Ascending aorta (tissue), 2 donors: Measurements from ENCODE around the gene ZBTB7A. TPM values are rescaled to one million over a fixed set of nuclear protein-coding genes. Genes with fewer than 3 reads are reported as not detected.

Source experiments
- DNase-seq, 2 donors: peaks; one replicate each; pipeline ENCODE4 v3.0.0-alpha.2; 2019; ENCODE audit warnings: low spot score in 2 of 2
- H3K27ac ChIP-seq, 2 donors: fragments of 200-600 bp; sonication (generic); one replicate each; pipeline ENCODE4 v1.5.1; 2016 to 2017; ENCODE audit warnings: mild to moderate bottlenecking in 1 of 2
- H3K27me3 ChIP-seq: fragments of 200-600 bp; sonication (generic); one replicate; pipeline ENCODE4 v1.5.1; 2017
- H3K36me3 ChIP-seq, 2 donors: fragments of 200-600 bp; sonication (generic); one replicate each; pipeline ENCODE4 v1.5.1; 2016
- H3K4me1 ChIP-seq, 2 donors: fragments of 200-600 bp; sonication (generic); one replicate each; pipeline ENCODE4 v1.5.1; 2016 to 2017; ENCODE audit warnings: mild to moderate bottlenecking in 1 of 2
- H3K4me3 ChIP-seq, 2 donors: fragments of 200-600 bp; sonication (generic); one replicate each; pipeline ENCODE4 v1.5.1; 2016 to 2017; ENCODE audit warnings: mild to moderate bottlenecking in 1 of 2
- H3K9me3 ChIP-seq, 2 donors: fragments of 200-600 bp; sonication (generic); one replicate each; pipeline ENCODE4 v1.5.1; 2016
- CTCF ChIP-seq, 3 experiments: fragments of 200-600 bp in 2 of 3; fragments of 450-650 bp in 1 of 3; sonication (generic) in 2 of 3; IDR thresholded peaks; one replicate each; pipeline ENCODE4 v1.5.1; 2016 to 2019; ENCODE audit warnings: antibody characterized with exemption in 3 of 3, mild to moderate bottlenecking in 1 of 3, moderate library complexity in 1 of 3
- intact Hi-C: fragments of 100-400 bp; cut with DNase I; formaldehyde crosslinking; loops from one replicate; pipeline ENCODE4 v1.15.1; 2023
- total RNA-seq: library from RNA; depleted of rRNA; stranded (reverse); fragments of >200 nt; gene quantifications from one replicate; pipeline ENCODE4 v1.1.0, GENCODE V29; 2016

Gene ZBTB7A
- total RNA-seq, 1 donor from 2014 or later, result 76.4 TPM

GRCh38 chr19:4080473-4080872, 13.8 kb upstream of the ZBTB7A start:
- TF ChIP-seq CTCF (IDR thresholded peaks at IDR 0.05), result no peak
- Histone ChIP-seq H3K4me3 (no peak overlapping the region), H3K4me1 (peaks cover 0 to 9% of the 10 kb centered on the region in 2 donors), H3K27ac (no peak overlapping the region), H3K27me3 (no peaks in the 10 kb centered on the region), H3K9me3 (no peaks in the 10 kb centered on the region), H3K36me3 (no peaks in the 10 kb centered on the region)
- intact Hi-C loops, result no loop called here
- no peak for DNase-seq

- no peak for DNase-seq
- Histone ChIP-seq H3K27me3 (no peaks in the 10 kb centered on the region), H3K4me1 (peaks cover 0 to 9% of the 10 kb centered on the region in 2 donors), H3K36me3 (no peaks in the 10 kb centered on the region), H3K27ac (peak overlapping the region; percentile 29 to 31), H3K4me3 (peak overlapping the region; percentile 68 to 69), H3K9me3 (no peaks in the 10 kb centered on the region)
- intact Hi-C loops, result no loop called here
- no peak for TF ChIP-seq CTCF (IDR thresholded peaks at IDR 0.05)
Measured at GRCh38 chr19:4077800-4078684, 11.3 kb upstream of the ZBTB7A start.

- H3K9me3 ChIP-seq, result no peaks in the 10 kb centered on the region
- no peaks in the 10 kb centered on the region for H3K36me3 ChIP-seq
- H3K27ac ChIP-seq, result peak overlapping the region in 1 of 2 donors; percentile 31
- intact Hi-C loops, result no loop called here
- no peak for TF ChIP-seq CTCF (IDR thresholded peaks at IDR 0.05)
- H3K27me3 ChIP-seq, result no peaks in the 10 kb centered on the region
- H3K4me3 ChIP-seq, result no peak overlapping the region
- no peak for DNase-seq
- peaks cover 0 to 9% of the 10 kb centered on the region in 2 donors for H3K4me1 ChIP-seq
Measured at GRCh38 chr19:4077007-4077374, 10.3 kb upstream of the ZBTB7A start.

GRCh38 chr19:4075373-4075772, 8.7 kb upstream of the ZBTB7A start:
- H3K27ac ChIP-seq, result no peak overlapping the region
- no peaks in the 10 kb centered on the region for H3K36me3 ChIP-seq
- intact Hi-C loops, result no loop called here
- no peak for DNase-seq
- peaks cover 0 to 9% of the 10 kb centered on the region in 2 donors for H3K4me1 ChIP-seq
- H3K9me3 ChIP-seq, result no peaks in the 10 kb centered on the region
- H3K27me3 ChIP-seq, result no peaks in the 10 kb centered on the region
- H3K4me3 ChIP-seq, result no peak overlapping the region
- TF ChIP-seq CTCF (IDR thresholded peaks at IDR 0.05), result no peak

GRCh38 chr19:4071610-4072009, 4.9 kb upstream of the ZBTB7A start:
- intact Hi-C loops, result no loop called here
- no peaks in the 10 kb centered on the region for H3K36me3 ChIP-seq
- H3K27me3 ChIP-seq, result no peaks in the 10 kb centered on the region
- no peaks in the 10 kb centered on the region for H3K9me3 ChIP-seq
- peaks cover 0 to 4% of the 10 kb centered on the region in 2 donors for H3K4me1 ChIP-seq
- no peak for TF ChIP-seq CTCF (IDR thresholded peaks at IDR 0.05)
- no peak overlapping the region for H3K4me3 ChIP-seq
- DNase-seq, result no peak
- H3K27ac ChIP-seq, result no peak overlapping the region
